GM19025 (cell line): ENCODE measurements around the gene GALNS.

Source experiments
- ATAC-seq: cut with Tn5 transposase; IDR thresholded peaks from one replicate; pipeline ENCODE4 v1.9.1; 2021; ENCODE audit warnings: mild to moderate bottlenecking, low read depth, moderate library complexity; ENCODE audit not compliant: unreplicated experiment

Gene GALNS

DNA sequence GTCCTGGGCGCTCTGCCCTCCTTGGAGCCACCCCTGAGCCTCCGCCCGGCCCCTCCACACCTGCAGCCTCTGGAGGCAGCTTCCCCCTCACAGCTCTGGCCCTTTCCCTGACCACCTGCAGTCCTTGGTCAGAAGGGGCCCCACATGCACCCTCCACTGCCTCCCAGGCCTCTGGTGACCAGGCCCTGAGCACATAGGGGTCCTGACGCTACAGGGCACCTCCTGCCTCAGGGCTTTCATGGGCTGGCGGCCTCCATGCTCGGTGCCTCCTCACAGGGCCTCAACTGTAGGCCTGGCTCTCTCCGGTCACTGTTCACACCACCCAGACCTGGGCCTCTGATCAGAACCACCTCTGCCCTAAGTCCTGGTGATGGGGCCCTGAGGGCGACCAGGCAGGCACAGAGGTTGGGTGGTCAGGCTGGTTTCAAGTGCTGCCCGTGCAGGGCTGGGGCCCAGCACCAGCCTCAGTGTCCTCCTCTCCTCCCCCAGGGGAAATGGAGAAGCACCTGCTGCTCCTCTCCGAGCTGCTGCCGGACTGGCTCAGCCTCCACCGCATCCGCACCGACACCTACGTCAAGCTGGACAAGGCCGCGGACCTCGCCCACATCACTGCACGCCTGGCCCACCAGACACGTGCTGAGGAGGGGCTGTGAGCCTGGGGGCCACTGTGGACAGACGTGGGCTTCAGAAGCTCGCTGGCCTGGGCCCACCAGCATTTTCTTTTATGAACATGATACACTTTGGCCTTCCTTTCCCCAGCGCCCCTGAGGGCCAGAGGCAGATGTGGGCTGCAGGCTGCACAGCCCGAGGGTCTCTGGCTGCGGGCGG, 48.9 kb downstream of the GALNS start:
- ATAC-seq = no peak

DNA sequence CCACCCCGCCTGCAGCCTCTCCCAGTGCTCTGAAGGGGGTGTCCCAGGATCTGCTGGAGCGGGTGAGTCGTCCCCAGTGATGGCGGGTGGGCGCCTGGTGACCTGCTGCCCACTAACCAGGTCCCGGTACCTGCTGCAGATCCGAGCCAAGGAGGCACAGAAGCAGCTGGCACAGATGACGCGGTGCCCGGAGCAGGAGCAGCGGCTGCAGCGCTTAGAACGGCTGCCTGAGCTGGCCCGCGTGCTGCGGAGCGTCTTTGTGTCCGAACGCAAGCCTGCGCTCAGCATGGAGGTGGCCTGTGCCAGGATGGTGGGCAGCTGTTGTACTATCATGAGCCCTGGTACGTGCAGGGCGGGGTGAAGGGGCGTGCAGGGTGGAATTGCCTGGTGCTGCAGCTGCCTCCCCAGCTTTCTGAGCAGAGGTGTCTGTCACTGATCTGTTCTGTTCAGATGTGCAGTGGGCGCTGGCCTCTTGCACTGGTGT, 49.6 kb downstream of the GALNS start:
- no peak for ATAC-seq

DNA sequence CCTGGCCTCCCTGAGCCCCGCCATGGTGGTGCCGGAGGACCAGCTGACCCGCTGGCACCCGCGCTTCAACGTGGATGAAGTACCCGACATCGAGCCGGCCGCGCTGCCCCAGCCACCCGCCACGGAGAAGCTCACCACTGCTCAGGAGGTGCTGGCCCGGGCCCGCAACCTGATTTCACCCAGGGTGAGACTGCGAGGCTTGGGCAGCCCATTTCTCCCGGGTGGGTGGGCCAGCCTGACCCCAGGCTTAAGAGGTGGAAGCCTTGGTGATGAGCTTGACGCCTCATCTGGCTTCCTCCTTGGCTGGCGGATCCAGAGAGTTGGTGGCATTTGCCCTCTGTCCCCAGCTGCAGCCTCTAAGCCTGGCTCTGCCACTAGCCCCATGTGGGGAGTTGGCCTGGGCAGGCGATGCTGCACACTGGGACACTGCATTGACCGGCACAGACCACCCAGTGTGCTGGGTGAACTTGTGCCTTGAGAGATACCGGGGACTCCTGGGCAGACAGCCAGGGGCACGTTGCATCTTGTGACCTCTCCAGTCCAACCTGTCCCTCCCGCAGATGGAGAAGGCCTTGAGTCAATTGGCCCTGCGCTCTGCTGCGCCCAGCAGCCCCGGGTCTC, 50.1 kb downstream of the GALNS start:
- no peak for ATAC-seq

DNA sequence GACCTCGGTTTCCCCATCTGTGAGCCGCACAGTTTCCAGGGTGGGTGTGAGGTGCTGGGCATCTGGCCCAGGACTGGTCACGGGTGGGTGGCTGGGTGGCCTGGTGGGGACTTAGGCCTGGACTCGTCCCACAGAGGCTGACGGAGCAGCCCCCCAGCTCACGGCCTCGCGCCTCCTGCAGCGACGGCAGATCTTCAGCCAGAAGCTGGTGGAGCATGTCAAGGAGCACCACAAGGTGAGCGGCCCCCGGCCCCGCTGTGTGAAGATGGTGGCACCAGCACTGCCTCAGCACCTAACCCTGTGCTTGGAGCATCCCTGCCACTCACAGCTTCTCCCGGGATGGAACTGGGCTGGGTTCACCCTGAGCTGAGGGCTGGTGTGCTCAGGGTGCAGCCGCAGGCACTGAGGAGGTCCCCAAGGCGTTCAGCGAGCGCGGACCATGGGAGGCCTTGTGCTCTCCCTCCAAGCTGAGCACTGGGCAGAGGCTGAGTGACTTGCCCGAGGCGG, 50.8 kb downstream of the GALNS start:
- no peak for ATAC-seq

DNA sequence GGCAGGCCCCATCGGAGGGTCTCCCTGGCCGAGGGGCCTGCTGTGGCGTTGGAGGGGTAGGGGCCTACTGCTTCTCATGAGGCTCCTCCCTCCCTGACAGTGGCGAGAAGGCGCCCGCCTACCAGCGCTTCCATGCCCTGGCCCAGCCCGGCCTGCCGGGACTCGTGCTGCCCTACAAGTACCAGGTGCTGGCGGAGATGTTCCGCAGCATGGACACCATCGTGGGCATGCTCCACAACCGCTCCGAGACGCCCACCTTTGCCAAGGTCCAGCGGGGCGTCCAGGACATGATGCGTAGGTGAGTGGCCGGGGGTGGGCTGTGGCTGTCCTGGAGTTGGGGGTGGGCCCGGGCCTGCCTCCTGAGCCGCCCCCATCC, 51.4 kb downstream of the GALNS start:
- ATAC-seq = no peak

DNA sequence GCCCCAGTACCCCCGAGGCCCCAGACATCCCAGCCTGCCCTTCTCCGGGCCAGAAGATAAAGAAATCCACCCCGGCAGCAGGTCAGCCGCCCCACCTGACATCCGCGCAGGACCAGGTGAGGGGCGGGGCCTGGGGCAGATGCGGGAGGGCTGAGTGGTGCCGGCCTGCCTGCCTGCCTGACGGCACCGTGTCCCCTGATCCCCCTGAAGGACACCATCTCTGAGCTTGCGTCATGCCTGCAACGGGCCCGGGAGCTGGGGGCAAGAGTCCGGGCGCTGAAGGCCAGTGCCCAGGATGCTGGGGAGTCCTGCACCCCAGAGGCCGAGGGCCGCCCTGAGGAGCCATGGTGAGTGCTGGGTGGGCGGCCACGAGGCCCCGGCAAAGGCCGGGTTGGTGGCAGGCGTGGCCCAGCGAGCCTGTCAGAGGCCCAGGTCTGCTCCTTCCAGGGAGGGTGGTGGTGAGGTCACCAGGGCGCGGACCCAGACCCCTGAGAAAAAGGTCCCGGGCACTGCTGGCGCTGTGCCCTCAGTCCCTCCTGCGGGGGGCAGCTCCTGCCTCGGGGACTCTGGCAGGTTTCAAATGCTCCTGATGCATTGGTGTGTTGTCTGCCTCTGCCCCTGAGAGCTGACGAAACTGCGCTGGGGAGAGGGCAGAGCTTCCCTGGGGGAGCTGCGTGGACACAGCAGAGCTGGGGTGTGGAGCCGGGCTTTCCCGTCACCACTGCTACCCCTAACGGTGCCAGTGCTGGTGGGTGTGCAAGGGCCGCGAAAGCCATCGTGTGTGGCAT, 52.0 kb downstream of the GALNS start:
- no peak for ATAC-seq

DNA sequence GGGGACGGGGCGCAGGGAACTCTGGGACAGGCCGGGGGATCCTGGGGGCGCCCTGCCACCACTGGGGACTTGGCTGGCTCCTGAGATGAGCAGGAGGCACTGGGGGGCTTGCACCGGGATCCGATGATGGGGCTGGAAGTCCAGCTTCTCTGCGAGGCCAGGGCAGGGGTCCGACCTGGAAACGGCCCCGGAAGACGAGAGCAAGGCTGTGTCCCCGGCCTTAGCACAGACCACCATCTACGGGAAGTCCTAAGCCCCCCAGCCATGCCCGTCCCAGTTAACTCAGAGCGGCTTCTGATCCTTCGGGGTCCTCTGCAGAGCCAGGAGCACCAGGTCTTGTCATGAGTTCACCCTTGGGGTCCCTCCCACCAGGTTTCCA, 52.6 kb downstream of the GALNS start:
- ATAC-seq = no peak

DNA sequence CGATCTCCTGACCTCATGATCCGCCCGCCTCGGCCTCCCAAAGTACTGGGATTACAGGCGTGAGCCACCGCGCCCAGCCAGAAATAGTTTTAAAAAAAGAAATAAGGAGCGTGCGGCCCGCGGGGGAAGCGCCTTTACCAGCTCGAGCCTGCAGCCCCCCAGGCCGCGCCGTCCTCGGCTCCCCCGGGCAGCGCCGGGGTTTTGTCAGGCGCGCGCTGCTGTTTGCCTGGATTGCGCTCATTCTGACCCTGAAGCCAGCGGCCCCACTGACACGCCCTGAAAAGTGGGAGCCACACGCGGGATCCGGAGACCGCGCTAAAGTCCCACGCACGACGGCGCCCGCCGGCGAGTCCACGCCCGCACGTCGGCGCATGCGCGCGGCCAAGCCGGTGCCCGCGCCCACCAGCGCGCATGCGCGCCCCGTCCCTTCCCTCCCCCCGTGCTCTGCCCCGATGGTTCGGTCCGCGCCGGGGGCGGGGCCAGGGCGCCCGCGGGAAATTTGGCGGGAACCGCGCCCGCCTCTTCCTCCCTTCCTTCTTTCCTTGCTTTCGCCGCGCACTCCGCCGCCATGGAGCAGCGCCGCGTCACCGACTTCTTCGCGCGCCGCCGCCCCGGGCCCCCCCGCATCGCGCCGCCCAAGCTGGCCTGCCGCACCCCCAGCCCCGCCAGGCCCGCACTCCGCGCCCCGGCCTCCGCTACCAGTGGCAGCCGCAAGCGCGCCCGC, 53.3 kb downstream of the GALNS start, which contains the start of gene CDT1:
Gene CDT1 (plus strand): TSS at position 526 of the 724 bp plus-strand sequence. CDS start 43 bp downstream, at position 569.
- no peak for ATAC-seq

DNA sequence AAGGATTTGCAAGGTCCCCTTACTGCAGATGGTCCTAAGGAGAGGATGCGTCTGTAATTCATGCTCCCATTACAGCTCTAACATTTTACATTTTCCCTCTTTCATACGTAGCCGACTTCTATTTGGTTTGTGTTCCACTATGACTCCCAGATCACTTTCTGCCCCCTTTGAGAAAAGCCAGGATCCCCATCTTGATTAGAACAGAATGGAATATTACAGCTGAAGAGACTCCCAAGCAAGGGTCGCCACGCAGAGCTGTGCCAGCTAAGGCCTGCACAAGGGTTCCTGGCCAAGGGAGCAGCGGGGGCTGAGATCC, 56.5 kb downstream of the GALNS start:
- ATAC-seq = no peak

DNA sequence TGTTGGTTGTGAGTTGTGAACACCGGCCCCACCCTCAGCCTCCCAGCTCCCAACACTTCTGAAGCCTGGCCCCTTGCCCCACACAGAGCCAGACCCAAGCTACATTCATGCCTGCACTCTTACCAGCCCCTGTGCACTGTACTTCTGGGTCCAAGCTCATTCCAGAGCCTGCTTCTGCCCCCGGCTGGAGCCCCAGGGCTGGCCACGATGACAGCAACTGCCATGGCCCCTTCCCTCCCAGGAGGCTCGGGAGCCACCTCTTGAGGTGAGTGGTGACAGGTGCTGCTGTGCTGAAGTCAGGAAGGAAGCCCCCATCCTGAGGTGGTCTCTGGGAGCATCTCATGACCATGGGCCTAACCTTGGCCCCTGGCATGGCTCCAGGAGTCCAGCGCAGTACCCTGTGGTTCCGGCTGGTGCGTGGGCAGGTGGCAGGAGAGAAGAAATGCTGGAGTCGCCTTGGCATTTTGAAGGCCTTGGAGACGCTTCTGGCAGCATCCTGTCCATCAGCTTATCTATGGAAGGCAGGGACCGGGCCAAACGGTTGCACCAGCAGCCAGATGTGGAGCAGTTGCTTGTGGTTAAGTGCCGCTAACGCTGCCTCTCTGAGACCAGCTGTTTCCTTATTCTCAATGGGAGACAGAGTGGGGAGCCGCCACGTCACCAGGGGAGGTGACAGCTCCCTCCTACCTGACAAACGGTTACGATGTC, 57.0 kb downstream of the GALNS start:
- ATAC-seq = no peak

DNA sequence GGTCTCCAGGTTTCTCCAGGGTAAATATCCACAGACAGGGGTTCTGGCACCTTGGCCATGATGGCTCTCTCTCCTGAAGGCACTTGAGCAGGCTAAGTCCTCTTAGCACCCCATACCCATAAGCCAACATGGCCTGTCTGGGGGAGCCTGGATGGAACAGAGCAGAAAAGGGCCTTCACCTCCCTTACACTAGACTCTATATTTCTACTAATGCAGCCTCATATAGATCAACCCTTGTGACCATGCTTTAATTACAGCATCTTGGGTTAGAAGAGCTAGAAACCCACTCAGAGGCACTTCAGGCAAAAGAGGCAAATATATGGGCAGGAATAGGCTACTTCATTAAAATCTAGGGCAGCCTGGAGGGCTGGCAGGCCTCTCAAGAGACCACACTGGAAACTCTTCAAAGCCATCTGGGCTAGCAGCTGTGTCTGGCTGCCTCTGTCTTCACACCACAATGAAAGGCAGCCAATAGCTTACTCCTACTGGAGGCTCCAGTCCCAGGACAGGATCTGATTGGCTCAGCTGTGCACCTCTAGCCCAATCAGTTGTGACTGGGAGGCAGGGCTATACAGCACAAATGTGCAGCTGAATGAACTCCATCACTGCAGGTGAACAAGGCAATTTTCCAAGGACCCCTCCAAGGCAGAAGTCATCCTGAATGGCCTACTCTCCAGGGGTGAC, 57.8 kb downstream of the GALNS start:
- ATAC-seq = no peak

DNA sequence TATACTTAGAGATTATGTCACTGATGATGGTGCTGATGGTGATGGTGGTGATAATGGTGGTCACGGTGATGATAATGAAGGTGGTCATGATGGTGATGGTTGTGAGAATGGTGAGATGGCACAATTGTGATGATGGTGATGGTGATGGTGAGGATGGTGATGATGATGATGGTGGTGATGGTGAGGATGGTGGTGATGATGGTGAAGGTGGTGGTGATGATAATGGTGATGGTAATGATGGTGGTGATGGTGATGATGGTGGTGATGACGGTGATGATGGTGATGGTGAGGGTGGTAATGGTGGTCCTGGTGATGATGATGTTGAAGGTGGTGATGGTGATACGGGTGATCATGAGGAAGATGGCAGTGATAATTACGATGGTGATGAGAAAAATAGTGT, 58.7 kb downstream of the GALNS start:
- ATAC-seq = no peak

DNA sequence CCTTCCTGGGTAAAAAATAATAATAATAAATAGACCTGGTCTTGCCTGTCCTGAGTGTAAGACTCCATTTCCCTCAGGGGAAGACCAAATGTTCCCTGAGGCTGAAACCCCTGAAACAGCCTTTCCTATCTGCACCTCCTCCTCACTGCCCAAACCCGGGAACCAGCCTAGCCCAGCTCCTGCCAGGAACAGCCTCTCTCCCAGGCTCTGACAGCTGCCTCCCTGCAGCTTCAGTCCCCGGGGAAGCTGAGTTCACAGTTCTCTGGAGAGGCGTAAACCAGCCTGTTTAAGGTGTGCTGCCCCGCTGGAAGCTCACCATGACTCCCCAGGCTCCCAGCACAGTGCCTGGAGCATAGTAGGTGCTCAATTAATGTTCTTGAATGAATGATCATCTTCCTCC, 60.5 kb downstream of the GALNS start:
- ATAC-seq = no peak

DNA sequence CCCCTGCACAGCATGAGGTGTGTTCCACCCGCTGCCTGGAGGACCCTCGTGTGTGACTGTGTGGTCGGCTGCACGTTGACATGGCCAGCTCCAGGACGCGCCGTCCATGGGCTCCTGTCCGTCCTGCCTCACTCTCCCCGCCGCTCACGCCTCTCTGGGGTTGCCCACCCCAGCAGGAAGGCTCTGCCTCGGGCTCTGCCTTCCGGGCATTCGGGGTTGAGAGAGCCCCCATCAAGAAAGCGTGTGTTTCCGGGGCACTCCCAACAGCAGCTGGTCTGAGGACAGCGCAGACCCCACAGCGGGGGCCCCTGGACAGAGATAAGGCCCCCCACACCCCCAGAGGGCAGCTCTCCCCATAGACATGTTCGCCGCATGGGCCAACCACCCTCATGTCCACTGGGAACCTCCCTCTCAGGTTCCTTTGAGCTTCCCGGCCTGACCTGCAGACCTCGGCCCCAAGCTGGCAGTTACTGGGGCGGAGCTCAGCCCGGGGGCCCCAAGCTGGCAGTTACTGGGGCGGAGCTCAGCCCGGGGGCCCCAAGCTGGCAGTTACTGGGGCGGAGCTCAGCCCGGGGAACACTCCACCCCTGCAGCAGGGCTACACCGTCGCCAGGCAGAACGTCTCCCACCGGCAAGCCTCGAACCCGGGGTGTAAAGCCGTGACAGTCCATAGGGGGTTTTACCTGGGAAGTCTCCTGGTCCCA, 63.3 kb downstream of the GALNS start:
- no peak for ATAC-seq

DNA sequence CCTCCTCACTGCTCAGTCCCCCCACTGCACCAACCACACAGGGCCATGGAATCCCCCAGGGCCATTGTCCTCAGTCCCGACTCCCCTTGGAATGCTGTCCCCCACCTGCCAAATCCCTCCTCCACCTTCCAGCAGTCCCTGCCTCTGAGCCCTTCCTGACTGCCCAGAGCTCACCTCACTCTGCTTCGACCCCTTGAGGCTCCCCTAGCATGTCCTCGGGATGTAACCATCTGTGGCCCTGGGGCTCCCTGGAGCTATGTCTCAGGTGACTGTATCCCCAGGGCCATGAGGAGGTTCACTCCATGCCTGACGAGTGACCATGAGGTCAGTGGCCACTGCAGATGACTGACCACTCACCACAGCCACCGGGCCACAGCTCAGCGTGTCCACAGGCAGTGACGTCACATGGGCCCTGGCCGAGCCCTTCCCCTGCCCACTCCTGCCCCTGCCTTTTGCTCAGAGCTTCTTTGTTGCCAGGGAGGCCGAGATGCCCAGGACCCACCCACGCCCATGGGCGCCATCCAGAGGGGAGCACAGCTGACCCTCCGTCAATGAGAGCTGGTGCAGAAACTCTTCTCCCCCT, 64.0 kb downstream of the GALNS start:
- no peak for ATAC-seq

DNA sequence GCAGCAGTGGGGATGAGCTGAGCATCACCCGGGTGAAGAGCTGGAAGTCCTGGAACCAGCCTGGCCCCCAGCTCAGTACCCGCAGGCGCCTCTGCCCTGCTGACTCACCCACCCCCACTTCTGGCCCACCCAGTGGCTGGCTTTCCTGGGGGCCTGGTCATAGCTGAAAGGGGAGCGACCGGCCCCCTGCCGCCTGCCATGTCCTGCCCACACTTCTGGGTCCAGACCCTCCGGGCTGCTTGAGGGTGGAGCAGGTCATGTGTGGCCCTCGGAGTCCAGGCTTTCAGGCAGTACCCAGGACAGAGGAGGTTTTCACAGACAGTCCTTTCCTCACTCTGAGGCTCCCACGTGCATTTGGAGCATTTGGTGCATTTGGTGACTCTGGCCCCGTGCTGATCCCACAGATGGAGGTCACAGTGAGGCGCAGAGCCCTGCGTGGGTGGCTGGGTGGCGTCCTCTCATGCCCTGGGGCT, 64.6 kb downstream of the GALNS start:
- ATAC-seq = no peak

DNA sequence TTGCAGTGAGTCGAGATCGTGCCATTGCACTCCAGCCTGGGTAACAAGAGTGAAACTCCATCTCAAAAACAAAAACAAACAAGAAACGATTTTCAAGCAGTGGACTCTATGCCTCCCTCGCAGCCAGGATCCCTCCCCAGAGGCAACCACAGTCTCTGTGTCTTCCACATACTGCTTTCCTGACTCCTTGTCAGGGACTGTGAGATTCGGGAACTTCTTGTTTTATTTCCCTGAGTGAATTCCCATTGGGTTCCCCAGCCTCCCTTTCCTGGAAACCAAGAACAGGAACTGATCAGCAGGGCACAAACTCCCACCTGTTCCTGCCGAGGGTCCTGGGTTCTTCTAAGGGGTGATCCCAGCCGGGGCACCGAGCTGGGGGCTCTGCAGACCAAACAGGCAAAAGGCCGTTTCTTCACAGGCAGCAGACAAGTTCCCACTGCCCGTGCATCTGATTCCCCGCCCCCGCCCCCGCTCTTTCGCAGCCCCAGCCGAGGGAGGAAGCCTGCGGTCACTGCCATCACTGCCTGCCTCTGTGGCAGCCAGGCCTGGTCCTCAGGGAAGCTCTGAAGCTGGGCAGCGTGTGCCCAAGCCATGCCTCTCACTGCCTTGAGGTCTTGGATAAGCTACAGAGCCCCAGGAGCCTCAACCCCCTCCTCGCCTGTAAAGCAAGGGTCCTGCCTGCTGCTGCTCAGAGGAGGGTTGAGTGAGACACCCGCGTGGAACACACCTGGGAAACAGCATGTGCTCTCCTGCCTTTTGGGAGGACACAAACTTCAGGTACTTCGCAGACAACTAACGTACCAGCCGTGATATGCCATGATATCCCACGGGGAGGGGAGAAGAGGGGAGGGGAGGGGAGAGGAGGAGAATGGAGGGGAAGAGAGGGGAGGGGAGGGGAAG, 66.2 kb downstream of the GALNS start:
- no peak for ATAC-seq
